GM18517 (cell line): ENCODE measurements around the gene ARHGEF40.
"Not testable (repeated sequence)": the region's sequence is repeated elsewhere in the genome, so short reads cannot be mapped to it uniquely, and the experiment has no call there.

Experiments
- ATAC-seq: cut with Tn5 transposase; IDR thresholded peaks from one replicate; pipeline ENCODE4 v1.9.1; 2021; ENCODE audit warnings: mild to moderate bottlenecking, moderate library complexity; ENCODE audit not compliant: unreplicated experiment

Gene ARHGEF40

GRCh38 chr14:21039585-21040369 is 30.3 kb upstream of the ARHGEF40 start:
- no peak for ATAC-seq

DNA sequence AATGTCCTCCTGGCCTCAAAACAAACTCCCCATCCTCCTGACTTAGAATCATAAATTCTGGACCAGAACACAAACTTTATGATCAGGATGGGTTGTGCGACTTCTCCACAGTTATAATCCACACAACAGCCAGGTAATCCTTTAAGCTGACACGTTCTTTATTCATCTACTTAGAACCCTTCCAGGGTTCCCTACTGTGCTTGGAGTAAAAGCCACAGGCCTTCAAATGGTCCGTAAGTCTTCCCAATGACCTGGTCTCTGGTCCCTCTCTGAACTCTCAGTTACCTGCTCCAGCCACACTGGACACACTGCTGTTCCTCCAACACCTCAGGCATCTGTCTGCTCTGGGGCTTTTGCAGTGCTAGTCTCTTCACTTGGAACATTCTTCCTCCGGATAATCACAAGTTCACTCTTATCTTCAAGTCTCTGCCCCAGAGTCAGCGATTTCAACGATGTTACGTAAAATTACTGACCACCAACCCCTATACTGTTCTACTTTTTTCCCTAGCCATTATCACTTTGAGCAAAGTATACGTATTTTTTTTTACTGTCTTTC is 29.7 kb upstream of the ARHGEF40 start:
- ATAC-seq = no peak

DNA sequence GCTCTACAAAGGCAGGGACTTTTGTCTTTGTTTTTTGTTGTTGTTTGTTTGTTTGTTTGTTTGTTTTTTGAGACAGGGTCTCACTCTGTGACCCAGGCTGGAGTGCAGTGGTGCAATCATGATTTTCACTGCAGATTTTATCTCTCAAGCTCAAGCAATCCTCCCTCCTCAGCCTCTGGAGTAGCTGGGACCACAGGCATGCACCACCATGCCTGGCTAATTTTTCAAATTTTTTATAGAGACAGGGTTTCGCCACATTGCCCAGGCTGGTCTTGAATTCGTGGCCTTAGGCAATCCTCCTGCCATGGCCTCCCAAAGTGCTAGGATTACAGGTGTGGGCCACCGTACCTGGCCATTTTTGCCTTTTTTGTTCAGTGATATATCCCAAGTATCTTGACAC is 29.2 kb upstream of the ARHGEF40 start:
- not testable (repeated sequence) for ATAC-seq

- no peak for ATAC-seq
These were observed 28.2 kb upstream of the ARHGEF40 start, which contains the start of gene RNASE7 for GRCh38 chr14:21041676-21042433. Gene RNASE7 (plus strand): TSS chr14:21042362. CDS start chr14:21042993, 631 bp downstream.

GRCh38 chr14:21042918-21043317 is 27.2 kb upstream of the ARHGEF40 start:
- ATAC-seq = no peak

- ATAC-seq = no peak
These were observed 26.6 kb upstream of the ARHGEF40 start for GRCh38 chr14:21043387-21043973.

GRCh38 chr14:21043974-21044618 is 26.0 kb upstream of the ARHGEF40 start:
- ATAC-seq = no peak

- no peak for ATAC-seq
These were observed 22.7 kb upstream of the ARHGEF40 start for GRCh38 chr14:21047378-21047781.

- no peak for ATAC-seq
These were observed 21.5 kb upstream of the ARHGEF40 start for GRCh38 chr14:21048638-21049037.

GRCh38 chr14:21049271-21049673 is 20.8 kb upstream of the ARHGEF40 start:
- no peak for ATAC-seq

- ATAC-seq = no peak
These were observed 19.5 kb upstream of the ARHGEF40 start for GRCh38 chr14:21050597-21050996.

DNA sequence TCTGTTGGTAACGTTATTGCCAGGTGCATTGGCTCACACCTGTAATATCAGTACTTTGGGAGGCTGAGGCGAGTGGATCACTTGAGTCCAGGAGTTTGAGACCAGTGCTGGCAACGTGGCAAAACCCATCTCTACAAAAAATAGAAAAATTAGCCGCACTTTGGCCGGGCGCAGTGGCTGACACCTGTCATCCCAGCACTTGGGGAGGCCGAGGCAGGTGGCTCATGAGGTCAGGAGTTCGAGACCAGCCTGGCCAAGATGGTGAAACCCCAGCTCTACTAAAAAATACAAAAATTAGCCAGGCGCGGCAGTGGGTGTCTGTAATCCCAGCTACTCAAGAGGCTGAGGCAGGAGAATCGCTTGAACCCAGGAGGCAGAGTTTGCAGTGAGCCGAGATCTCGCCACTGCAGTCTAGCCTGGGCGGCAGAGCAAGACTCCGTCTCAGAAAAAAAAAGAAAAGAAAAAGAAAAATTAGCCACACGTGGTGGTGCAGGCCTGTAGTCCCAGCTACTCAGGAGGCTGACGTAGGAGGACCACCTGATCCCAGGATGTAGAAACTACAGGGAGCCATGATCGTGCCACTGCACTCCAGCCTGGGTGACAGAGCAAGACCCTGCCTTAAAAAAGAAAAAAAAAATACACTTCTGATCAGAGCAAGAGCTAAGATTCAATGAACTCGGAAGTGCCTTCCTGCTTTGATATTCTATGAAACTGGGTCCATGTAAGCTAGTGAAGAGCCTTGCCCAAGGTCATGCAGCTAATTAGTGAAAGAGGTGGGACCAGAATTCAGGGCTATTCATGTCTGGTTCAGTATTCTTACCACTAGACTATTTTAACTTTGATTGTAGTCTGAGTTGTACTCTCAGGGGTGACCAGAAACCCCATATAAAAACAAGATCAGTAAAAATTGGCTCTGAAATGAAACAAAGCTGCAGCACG is 16.7 kb upstream of the ARHGEF40 start:
- no peak for ATAC-seq

- no peak for ATAC-seq
These were observed 15.9 kb upstream of the ARHGEF40 start for GRCh38 chr14:21054123-21054767.

DNA sequence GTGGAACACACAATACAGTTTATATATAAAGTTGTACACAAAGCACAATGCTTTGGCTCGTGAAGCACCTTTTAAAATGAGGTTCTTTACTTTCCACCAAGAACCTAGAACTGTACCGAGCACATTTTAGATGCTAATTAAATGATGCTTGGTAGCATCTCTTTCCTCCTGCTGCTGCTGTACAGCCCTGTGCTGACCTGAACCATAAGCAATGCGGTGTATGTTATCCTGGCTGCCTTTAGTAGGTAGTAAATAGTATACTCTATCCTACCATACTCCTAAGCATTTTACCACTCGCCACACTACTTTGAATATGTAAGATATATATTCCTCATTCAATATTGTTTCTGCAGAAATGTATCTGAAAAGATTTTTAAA is 15.3 kb upstream of the ARHGEF40 start:
- no peak for ATAC-seq

DNA sequence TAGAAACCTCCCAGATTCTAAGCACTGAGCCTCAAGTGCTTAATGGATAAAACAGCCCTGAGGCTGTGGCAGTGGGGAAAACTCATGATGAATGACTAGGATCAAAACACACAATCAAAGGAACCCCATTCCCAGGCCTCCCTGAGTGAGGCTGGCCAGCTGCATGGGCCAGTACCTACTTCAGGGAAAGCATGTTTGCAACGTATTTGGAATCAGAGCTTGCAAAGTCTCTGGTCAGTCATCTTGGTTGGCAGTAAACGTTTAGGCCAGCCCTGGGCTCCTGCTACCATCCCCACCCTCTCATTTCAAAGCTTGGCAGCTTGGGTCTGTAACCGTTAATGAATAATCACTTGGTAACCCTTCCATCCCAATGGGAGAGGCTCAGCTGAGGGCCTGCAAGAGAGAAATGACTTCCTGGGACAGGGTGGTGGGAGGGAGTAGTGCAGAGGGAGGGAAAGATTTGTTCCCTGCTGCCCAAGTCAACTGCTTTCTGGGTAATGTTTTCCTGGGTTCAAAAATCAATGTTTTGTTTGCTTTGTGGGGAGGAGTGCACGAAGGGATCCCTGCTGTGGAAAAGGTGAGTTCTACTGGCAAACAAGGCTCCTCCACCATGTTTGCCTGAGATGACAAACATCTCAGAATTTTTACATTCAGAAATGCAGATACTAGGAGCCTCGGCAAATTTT is 14.5 kb upstream of the ARHGEF40 start:
- ATAC-seq = no peak

DNA sequence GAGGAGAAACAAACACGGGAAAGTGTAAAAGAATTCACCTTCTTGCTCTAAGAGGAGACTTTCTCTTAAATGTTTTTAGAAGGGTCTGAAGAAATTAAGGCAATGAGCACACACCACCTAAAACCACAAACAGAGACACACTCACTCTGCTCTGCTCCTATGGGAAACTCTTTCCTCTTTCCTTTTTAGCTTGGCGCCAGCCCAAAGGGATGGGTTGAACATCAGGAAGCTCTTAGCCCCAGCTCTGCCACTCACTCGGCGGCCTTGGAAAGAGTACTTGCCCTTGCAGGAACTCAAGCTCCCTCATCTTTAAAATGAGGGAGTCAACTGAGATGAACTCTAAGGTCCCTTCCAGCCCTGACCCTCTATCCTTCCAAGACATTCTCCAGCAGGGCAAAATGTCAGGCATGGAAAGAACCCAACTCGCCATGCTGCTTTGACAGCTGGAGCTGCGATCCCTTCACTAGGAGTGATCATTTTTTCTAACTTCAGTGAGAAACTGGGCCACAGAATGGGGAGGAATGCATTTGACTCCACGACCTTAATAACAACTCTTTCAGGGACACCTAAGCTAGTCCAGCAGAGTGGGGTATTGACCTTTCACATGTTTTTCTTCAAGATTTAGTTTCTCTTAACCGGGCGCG is 13.5 kb upstream of the ARHGEF40 start:
- ATAC-seq = no peak

DNA sequence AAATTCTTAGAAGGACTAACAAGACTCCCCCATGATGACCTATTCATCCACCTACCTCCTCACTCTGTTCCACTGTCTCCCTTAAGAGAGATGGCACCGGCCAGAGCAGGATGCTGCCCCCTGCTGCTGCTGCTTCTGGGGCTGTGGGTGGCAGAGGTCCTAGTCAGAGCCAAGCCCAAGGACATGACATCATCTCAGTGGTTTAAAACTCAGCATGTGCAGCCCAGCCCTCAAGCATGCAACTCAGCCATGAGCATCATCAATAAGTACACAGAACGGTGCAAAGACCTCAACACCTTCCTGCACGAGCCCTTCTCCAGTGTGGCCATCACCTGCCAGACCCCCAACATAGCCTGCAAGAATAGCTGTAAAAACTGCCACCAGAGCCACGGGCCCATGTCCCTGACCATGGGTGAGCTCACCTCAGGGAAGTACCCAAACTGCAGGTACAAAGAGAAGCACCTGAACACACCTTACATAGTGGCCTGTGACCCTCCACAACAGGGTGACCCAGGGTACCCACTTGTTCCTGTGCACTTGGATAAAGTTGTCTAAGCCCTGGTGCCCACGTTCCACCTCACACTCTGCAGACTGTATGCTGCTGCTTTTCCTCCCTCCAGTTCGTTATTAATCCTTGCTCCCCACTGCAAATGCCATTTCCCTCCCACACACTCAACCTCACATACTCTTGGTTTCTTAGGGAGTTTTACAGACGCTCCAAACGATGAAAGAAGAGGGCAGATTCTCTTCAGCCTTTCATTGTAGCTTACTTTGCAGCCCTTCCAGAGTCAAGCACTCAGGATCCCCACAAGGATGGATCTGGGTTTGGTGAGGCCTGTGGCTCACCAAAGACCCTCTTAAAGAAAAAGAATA is 12.1 kb upstream of the ARHGEF40 start, which contains the start of gene RNASE8:
Gene RNASE8 (plus strand): TSS at position 20 of the 873 bp plus-strand sequence. CDS start 71 bp downstream, at position 91.
- ATAC-seq = no peak
